ENCODE results near the gene APOD. TPM values are rescaled to one million over a fixed set of nuclear protein-coding genes. Genes with fewer than 3 reads are reported as not detected.

The APOD gene
- total RNA-seq, 1 experiment from 2014 or later, result not detected

DNA sequence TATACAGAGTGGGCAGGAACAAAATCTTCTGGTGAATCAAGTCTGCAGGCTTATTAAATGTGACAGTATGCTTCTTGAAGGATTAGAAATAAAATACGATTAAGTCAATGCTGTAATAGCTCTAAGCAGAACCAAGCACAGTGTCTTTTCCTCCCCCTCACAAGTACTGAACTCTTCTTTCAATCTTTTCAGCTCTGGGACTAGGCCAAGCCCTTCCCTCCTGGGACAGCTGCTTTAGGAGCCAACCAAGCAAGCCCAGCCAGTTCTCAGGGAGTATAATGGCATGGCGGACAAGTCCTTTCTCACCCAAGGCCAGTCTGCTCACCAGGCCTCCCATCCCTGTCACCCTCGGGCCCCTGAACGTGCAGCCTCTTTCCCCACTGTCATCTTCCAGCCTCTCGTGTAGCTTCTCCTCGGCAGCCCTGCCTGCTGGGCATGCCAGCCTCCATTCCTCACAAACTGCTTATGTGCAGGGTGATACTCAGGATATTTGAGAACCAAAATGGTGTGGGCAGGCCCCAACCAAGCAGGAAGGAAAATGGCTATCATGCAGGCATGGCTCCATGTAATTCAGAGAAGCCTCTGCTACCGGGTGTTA, 32.3 kb downstream of the APOD start:
- DNase-seq (ENCODE audit: low spot score), result peak; percentile 49
- Histone ChIP-seq H3K27ac (ENCODE audit: low read depth, low read length, poor library complexity, severe bottlenecking) (no peak overlapping the region), H3K27me3 (replicated peaks; ENCODE audit: insufficient read depth, low read depth, low read length, poor library complexity) (no peaks in the 10 kb centered on the region), H3K4me1 (ENCODE audit: insufficient read depth, low read length, poor library complexity, severe bottlenecking) (peaks cover 11% of the 10 kb centered on the region), H3K36me3 (ENCODE audit: insufficient read depth, low read length, poor library complexity, severe bottlenecking) (no peaks in the 10 kb centered on the region), H3K4me3 (ENCODE audit: low read depth, low read length, poor library complexity, severe bottlenecking) (no peak overlapping the region), H3K9me3 (ENCODE audit: low read depth, low read length, poor library complexity, severe bottlenecking) (no peaks in the 10 kb centered on the region)
- no TSS peak for BruUV-seq (replicated peaks)
- TF ChIP-seq, protein P1, sequence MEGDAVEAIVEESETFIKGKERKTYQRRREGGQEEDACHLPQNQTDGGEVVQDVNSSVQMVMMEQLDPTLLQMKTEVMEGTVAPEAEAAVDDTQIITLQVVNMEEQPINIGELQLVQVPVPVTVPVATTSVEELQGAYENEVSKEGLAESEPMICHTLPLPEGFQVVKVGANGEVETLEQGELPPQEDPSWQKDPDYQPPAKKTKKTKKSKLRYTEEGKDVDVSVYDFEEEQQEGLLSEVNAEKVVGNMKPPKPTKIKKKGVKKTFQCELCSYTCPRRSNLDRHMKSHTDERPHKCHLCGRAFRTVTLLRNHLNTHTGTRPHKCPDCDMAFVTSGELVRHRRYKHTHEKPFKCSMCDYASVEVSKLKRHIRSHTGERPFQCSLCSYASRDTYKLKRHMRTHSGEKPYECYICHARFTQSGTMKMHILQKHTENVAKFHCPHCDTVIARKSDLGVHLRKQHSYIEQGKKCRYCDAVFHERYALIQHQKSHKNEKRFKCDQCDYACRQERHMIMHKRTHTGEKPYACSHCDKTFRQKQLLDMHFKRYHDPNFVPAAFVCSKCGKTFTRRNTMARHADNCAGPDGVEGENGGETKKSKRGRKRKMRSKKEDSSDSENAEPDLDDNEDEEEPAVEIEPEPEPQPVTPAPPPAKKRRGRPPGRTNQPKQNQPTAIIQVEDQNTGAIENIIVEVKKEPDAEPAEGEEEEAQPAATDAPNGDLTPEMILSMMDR (conservative IDR thresholded peaks at IDR 0.05; ENCODE audit: low read depth, low read length), result no peak
- TF ChIP-seq EZH2 (IDR thresholded peaks at IDR 0.05; ENCODE audit: borderline replicate concordance, low read depth, low read length, poor library complexity, severe bottlenecking), result no peak
- intact Hi-C loops (cut with micrococcal nuclease; ENCODE audit: unreplicated experiment), result no loop called here
- ChIA-PET CTCF (no interaction called here), POLR2A (ENCODE audit: low non-redundant PET) (no interaction called here)

DNA sequence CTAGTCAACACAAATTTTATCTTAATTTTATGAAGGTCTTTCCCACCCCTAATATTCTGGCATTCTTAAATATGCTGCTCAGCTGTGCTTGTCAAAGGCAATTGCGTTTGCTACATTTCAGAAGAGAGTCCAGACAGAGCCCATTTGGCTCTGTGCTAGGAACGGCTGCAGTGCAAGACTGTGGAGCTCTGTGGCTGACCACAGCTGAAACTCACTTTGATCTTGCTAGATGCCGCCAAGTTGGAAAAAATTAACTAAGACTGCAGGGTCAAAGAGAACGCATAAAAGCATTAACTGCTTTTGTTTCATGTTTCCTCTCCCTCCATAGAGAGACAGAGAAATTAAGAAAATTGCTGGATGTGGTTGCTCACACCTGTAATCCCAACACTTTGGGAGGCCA, 33.0 kb downstream of the APOD start:
- no peak overlapping the region for H3K27ac ChIP-seq (ENCODE audit: low read depth, low read length, poor library complexity, severe bottlenecking)
- peaks cover 18% of the 10 kb centered on the region for H3K4me1 ChIP-seq (ENCODE audit: insufficient read depth, low read length, poor library complexity, severe bottlenecking)
- H3K27me3 ChIP-seq (replicated peaks; ENCODE audit: insufficient read depth, low read depth, low read length, poor library complexity), result no peaks in the 10 kb centered on the region
- no TSS peak for BruUV-seq (replicated peaks)
- intact Hi-C loops (cut with micrococcal nuclease; ENCODE audit: unreplicated experiment), result no loop called here
- no peaks in the 10 kb centered on the region for H3K36me3 ChIP-seq (ENCODE audit: insufficient read depth, low read length, poor library complexity, severe bottlenecking)
- ChIA-PET POLR2A (ENCODE audit: low non-redundant PET) (no interaction called here), CTCF (no interaction called here)
- DNase-seq (ENCODE audit: low spot score), result no peak
- no peaks in the 10 kb centered on the region for H3K9me3 ChIP-seq (ENCODE audit: low read depth, low read length, poor library complexity, severe bottlenecking)
- TF ChIP-seq, protein P1 (conservative IDR thresholded peaks at IDR 0.05; ENCODE audit: low read depth, low read length), result no peak
- TF ChIP-seq EZH2 (IDR thresholded peaks at IDR 0.05; ENCODE audit: borderline replicate concordance, low read depth, low read length, poor library complexity, severe bottlenecking), result no peak
- no peak overlapping the region for H3K4me3 ChIP-seq (ENCODE audit: low read depth, low read length, poor library complexity, severe bottlenecking)

DNA sequence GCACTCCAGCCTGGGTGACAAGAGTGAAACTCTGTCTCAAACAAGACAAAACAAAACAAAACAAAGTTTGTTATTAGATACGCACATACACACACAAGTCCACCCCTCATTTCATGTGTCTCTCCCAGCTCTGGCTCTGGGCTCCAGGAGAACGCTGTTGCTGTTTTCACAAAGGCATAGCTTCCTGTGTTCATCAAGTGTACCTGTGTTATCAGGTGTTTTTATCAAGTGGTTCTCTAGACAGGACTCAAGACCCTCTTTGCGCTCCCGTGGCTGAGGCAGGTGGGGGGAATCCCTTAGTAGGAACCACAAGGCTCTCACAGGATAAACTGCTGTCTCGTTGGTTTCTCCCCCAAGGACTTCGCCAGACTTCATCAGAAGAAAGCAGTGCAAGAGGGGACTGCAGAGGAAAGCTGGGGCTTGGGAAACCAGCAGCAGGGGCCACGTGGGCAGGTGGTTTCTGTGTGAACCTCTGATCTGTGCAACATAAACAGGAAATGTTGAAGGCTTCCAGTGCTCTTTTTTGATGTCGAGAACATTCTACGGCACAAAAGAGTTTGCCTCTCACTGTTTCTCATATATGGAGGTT, 33.7 kb downstream of the APOD start:
- no peak for DNase-seq (ENCODE audit: low spot score)
- intact Hi-C loops (cut with micrococcal nuclease; ENCODE audit: unreplicated experiment), result no loop called here
- H3K4me3 ChIP-seq (ENCODE audit: low read depth, low read length, poor library complexity, severe bottlenecking), result no peak overlapping the region
- no TSS peak for BruUV-seq (replicated peaks)
- no peaks in the 10 kb centered on the region for H3K36me3 ChIP-seq (ENCODE audit: insufficient read depth, low read length, poor library complexity, severe bottlenecking)
- ChIA-PET CTCF (no interaction called here), POLR2A (ENCODE audit: low non-redundant PET) (no interaction called here)
- peaks cover 19% of the 10 kb centered on the region for H3K4me1 ChIP-seq (ENCODE audit: insufficient read depth, low read length, poor library complexity, severe bottlenecking)
- no peak for TF ChIP-seq EZH2 (IDR thresholded peaks at IDR 0.05; ENCODE audit: borderline replicate concordance, low read depth, low read length, poor library complexity, severe bottlenecking)
- TF ChIP-seq, protein P1 (conservative IDR thresholded peaks at IDR 0.05; ENCODE audit: low read depth, low read length), result no peak
- no peaks in the 10 kb centered on the region for H3K27me3 ChIP-seq (replicated peaks; ENCODE audit: insufficient read depth, low read depth, low read length, poor library complexity)
- no peak overlapping the region for H3K27ac ChIP-seq (ENCODE audit: low read depth, low read length, poor library complexity, severe bottlenecking)
- no peaks in the 10 kb centered on the region for H3K9me3 ChIP-seq (ENCODE audit: low read depth, low read length, poor library complexity, severe bottlenecking)

Data from A673 (cell line).